Glomerular visceral epithelial cell (primary cell): ENCODE data around the gene SERPINE3.

Experiments
- DNase-seq: peaks from one replicate; pipeline ENCODE4 v3.0.0-alpha.2; 2016; ENCODE audit errors: extremely low spot score

SERPINE3 gene

DNA sequence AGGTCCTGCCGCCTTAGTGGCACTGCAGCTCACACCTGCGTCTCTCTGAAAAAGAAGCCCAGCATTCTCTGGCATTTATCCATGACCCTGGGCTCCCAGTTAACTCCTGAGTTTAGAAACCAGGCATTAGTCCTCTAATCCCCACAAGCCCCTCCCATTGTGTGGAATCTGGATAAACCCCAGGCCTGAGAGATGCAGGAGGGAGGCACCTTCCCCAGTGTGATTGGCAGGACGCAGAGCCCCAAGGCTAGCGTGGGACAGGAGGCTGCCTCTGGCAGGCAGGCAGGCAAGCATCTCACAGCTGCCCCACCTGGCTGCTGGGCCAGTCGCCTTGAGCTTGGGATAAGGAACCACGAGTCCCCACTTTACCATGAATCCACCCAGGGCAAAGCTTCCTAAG lies 11.0 kb upstream of the SERPINE3 start:
- DNase-seq = no peak

DNA sequence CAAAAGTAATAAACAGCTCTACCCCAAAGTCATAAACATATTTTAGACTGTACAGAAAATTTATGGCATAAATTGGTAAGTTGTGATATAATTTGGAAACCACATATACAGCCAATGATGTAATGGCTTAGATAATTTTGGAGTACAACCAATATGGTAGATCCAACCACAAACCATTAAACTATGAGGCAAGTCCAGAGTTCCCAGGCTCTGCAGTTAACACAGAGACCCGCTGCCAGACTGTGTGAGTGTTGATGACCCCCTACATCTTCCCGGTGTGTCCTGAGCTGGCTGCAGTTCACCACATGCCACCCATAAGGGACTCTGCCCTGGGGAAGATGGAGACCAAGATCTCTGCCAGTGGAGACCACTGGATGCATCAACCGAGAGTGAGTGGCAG lies 9.9 kb upstream of the SERPINE3 start:
- peak; percentile 24 for DNase-seq

DNA sequence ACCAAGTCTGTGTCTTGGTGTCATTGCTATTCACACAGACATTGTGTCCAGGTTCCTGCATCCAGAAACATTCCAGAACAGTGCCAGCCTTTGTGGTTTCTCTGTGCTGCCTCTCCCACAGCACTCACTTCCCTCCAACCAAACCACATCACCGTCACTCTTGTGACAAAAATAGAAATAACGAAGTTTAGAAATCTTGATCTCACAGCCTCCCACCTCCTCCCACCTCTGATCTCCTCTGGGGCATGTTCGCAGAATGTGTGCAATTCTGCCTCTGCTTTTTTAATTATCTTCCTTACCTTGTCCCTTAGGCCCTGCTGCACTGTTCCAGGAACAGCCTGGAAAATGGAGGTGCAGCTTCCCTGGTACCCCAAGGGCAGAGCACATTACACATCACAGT lies 8.7 kb upstream of the SERPINE3 start:
- peak; percentile 74 for DNase-seq

DNA sequence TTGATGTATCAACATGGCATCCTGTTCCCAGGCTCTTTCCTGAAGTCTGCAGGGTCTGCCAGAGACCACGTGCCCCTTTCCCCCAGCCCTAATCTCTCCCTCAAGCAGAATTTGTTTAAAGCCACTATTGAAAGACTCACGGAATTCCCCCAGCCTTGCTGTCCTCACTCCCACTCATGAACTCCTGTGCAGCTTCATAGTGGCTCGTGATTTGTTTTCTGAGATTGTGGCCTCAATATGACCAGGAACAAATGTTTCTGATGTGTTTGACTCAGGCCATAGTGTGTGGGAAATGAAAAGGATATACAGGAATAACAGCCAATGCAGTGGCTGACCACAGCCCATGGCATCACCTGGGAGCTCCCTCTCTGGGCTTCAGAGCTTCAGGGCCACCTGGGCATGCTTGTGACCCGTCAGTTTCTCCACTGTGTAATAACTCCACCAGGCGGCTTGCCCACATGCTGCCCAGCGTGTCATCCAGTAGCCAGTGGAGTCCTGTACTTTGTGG lies 8.1 kb upstream of the SERPINE3 start:
- peak; percentile 16 for DNase-seq

DNA sequence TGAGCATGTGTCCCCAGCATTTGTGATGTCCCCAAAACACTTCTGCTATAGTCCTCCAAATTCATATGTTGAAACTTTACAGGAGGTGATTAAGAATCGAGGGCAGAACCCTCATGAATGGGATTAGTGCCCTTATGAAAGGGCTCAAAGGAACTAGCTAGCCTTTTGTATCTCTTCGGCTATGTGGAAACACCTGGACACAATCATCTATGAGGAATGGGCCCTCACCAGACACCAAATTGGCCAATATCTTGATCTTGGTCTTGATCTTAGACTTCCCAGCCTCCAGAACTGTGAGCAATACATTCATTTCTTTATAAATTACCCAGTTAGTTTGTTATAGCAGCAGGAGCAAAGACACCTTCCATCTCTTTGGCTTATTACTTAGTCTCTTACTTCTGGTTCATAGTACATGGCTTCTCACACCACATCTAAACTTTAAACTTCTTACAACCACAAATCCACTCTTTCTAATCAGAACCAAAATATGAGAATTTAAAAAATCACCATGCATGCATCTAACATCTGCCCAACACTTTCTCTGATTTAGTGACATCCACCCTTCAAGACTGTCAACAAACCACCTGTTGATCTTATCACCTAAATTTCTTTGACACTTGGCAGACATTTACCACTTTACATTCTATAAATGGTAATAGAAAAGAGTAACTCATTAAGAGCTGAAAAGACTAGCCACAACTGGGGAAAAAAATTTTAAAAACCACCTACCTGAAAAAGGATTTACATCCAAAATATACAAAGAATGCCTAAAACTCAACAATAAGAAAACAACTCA lies 6.7 kb upstream of the SERPINE3 start:
- no peak for DNase-seq

DNA sequence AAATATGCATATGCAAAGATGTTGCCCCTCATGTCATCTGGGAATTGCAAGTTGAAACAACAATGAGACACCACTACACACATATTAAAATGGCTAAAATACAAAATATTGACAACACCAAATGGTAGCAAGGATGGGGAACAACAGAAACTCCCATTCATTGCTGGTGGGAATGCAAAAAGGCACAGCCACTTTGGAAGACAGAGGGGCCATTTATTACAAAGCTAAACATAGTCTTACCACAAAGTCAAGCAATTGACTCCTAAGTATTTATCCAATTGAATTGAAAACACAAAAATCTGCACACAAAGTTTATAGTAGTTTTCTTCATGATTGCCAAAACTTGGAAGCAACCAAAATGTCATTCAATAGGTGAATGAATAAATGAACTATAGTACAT lies 6.1 kb upstream of the SERPINE3 start:
- DNase-seq = no peak

DNA sequence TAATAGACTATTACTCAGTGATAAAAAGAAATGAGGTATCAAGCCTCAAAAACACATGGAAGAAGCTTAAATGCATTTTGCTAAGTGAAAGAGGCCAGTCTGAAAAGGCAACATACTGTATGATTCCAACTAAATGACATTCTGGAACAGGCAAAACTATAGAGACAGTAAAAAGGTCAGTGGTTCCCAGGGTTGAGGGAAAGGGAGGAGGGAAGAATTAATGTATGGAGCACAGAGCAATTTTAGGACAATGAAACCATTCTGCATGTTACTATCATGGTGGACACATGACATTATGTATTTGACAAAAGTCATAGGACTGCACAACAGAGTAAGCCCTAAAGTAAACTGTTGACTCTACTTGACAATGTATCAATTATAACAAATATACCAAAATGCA lies 5.7 kb upstream of the SERPINE3 start:
- DNase-seq = no peak

DNA sequence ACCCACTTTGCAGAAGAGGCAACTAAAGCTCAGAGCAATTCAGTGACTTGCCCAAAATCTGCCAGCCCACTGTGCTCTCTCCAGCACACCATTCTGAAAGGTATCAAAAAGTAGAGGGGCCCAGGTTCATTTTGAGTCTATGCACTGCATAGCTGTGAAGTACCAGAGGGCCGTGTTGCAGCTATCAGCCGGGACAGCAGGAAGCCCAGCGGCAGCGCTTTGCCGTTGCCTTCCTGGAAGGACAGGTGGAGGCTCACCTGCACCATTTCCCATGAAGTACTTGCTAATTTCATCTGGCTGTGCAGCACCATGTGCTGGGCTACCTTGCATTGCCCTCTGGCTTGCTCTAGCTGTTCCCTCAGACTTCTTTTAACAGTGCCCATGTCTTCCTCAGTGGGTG lies 2.7 kb upstream of the SERPINE3 start:
- no peak for DNase-seq

DNA sequence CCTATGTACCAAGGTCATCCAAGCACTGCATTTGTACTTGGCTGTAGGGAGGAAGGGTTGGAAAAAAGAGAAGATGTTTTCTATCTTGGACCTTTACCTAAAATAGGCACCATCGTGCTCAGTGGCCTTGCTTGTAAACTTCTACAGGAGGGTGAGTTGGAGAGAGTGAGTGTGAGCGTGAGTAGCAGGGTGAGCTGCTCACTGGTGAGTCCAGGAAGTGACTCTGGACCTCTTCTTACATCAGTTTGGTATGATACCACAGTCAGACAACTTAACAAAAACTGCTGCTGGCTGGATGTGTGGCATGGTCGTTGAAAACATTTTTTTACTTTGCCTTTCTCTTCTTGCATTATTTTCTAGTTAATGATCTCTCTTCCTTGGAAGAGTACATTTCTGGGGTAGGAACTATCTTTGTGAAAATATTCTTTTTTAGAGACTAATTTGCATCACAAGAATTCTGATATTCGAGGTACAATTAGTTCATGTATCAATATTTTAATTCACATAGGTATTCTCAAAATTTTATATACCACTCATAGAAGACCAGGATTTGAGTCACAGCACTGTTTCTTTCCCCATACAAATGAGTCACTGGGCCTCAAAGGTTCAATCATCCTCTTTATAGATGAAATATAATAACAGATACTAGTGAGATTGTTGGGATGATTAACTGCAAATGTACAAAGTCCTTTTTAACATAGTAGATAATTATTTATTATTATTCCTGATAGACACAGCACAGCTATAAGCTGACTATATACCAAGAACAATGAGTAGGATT lies 651 bp downstream of the SERPINE3 start:
- DNase-seq = no peak

DNA sequence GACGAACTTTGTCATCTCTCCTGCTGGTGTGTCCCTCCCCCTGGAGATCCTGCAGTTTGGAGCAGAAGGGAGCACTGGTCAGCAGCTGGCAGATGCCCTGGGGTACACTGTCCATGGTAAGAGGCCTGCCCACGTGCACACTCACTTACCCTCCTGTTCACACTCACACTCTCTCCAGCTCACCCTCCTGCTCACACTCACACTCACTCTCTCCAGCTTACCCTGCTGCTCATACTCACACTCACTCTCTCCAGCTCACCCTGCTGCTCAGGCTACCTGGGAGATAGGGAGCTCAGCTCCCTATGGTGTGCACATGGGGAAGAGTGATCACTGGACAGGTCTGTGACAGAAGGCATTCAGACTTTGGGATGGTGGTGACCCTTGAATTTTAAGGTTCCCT lies 1.7 kb downstream of the SERPINE3 start:
- no peak for DNase-seq

DNA sequence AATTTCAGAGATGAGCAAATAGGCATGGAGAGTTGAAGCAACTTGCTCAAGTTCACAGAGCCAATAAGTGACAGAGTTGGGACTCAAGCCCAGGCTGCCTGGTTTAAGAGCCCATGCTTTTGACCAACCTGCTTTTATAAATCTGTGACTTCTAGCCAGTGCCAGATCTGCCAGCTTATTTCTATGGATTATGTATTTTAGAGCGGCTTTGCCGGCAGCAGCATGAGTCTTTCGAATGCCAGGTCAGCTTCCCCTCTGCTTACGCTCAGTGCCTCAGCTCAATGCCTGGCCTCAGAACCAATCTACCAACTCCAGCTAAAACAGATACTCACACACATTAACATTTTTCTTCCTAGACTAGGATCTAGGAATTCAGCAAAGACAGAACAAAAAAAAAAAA lies 2.3 kb downstream of the SERPINE3 start:
- no peak for DNase-seq

DNA sequence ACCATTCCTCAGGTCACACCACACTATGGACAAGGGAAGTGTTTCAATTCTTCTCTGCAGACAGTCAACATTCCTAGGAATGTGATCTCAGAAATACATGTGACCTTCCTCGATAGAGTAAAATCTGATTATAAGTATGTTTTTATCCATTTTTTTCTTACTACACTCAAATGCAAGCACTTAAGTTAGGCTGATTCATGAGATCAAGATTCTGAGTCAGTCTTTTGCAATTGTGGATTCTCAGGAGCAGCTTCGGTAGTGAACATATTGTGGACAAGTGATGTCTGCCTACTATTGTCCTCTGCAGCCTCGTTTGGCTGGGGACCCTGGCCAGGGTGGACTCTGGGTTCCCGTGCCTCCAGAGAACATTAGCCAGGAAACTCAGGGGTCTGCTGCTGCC lies 3.2 kb downstream of the SERPINE3 start:
- DNase-seq = no peak

DNA sequence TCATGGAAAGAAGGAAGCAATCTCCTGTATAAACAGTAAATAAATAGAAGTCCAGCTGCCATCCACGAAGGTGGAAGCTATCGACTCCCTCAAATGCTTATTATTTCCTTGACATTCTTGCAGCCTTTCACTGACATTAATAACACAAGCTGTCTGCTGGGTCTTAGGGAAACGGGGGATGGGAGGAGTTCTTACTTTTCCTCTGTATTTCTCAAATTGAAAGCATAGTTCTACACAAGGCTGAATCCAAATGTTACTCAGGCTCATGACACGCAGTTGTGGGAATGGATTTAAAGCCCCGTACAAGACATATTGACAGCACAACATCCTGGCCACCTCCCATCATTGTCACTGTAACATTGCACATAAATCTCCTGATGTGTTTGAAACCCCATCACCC lies 4.0 kb downstream of the SERPINE3 start:
- DNase-seq = no peak

DNA sequence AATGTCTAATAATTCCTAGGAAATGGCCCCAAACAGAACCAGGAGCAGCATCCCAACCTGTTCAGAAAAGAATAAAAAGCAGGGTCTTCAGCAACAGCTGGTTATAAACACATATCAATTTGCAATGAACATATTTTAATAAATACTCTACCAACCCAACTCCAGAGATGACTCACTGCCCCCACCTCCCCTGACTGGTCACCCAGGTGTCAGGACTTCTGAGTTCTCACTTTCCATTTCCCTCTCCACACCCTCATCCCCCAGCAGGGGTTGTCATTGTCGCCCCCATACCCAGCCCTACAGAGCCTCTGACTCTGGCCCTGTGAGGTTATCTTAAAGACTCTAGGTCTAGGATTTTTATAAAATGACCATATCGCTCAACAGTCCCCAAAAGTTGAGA lies 6.9 kb downstream of the SERPINE3 start:
- DNase-seq = no peak

DNA sequence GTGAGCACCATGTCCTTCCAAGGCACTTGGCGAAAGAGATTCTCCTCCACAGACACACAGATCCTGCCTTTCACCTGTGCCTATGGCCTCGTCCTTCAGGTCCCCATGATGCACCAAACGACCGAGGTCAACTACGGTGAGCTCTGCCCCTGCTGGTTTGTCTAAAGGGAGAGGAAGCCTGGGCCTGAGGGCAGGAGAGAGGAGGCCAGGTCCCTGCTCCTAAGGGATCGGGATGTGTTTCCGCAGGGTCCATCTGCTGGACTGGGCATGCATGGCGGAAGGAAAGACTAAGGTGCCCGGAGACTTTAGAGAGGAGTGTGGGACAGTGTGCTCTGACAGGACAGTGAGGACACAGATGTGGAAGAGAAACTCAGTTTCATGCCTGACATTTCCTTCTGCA lies 7.6 kb downstream of the SERPINE3 start:
- no peak for DNase-seq

DNA sequence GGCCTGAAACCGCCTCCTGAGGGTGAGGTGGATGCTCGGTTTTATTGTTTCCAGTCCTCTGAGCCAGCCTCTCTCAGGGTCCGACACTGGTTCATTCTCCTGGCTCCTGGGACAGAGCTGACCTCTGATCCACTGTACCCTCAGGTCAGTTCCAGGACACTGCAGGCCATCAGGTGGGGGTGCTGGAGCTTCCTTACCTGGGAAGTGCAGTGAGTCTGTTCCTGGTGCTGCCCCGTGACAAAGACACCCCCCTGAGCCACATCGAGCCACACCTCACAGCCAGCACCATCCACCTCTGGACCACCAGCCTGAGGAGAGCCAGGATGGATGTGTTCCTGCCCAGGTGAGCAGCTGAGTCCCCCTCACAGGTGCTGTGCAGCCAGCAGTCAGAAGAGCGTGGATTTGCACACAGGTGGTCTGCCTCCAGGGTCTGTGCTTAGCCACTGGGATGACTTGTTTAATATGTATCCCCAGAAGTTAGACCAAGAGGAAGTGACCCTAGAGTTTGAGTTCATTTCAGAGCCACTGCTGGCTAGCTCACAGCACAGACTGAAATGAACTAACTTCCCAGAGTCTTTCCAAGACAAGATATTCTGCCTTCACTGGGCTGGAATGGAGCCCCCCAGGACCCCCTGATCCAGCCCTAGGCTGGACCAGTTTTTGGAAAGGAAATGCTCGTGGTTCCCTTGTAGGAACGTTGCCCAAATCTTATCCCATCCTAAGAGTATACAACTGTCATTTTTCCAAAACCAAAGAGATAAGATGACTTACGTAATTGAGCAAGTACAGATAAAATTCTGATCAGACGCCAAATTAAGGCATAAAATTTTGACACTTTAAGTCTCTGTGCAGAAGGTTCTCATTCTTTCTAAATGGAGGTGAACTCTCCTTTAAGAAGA lies 8.8 kb downstream of the SERPINE3 start:
- no peak for DNase-seq

DNA sequence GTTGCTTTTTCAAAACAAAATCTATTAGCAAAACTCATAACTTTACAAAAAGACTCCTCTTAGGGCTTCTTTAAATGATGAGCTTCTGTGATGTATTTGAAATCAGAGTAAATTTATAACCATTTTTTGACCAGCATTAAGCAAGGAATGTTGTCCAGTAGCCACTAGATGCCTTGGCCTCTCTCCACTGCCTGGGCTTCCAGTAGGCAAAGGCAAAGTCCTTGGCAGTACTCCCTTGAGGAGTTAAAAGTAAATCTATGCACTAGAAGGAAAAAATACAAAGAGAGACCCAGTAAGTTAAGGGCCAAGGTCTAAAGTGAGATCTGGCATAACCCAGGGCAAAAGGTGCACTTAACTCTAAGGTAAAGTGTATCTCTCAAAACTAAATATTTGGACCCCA lies 9.5 kb downstream of the SERPINE3 start:
- no peak for DNase-seq

DNA sequence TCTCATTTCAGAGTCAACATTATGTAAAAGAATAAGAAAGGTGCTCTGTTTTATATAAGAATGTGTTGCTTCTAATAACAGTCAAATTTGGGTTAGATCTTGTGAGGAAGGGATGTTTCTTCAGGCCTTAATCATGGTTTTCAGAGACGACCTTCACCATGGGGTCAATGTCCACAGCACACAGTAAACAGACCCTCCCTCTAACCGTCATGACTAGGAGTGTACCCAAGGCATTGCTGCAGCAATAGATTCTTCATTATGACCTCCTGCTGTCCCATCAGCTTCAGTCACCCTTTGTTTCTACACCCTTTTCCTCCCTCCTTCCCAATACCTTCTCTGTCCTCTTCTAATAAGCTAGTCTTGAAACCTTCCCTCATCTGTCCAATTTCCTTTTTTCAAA lies 15.7 kb downstream of the SERPINE3 start:
- no peak for DNase-seq

DNA sequence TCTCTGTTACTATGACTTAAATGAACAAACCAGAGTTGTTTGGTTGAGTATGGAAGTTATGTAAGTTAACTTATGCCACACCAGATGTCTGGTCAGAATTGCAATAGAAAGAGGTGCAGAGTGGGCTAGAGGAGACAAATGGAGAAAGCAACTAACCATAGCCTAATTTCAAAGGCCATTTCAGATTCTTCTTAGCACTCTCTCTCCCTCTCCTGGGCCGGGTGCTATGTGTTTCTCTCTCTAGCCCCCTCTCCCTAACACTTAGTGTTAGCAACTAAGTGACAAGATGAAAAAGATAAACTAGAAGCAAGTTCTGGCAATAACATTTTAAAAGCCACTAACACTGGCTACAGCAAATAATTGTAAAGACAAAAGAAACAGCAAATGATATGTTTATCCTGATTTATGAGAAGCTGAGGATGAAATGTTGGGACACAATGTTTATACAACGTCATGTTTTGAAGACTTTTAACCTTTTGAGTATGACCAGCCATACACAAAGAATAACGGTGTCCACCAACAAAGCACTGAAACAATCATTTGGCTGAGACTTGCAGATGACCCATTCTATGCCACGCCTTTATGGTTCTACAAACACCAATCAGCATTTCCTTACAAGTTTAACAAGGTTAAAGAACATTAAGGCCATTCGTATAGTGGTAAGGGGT lies 18.6 kb downstream of the SERPINE3 start:
- DNase-seq = no peak

DNA sequence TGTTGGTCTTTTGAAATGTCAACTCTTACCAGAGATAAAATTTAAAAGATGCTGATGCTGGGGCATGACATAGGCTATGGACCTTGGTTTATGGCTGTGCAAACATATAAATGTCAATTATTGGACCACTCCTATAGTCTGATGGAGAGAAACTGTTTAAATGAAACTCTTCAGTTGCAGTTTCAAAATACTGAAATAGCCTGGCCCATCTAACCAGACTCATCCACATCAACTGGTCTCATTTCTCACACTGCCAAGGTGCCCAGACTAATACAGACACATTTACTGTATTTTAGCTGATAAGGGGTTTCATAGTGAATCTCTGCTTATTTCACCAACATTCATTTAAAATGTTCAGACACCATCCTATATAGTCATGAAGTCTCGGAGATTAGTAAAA lies 19.9 kb downstream of the SERPINE3 start:
- DNase-seq = no peak

DNA sequence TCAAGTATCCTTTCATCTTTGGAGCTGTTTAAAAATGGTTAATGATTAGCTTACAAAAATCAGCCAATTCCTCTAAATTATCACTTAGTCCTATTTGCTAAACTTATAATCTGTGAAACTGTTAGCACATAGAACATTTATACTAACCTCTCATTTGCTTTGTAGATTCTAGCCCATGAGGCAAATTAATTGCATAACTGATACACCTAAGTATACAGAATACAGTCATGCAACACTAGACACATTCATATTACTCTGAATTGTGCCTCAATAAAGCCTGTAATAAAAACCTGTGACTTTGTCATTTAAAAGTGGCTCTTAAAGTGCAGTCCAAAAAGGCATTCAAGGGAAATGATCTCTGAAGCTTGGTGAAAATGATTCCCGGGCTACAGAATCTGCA lies 21.0 kb downstream of the SERPINE3 start:
- DNase-seq = no peak

DNA sequence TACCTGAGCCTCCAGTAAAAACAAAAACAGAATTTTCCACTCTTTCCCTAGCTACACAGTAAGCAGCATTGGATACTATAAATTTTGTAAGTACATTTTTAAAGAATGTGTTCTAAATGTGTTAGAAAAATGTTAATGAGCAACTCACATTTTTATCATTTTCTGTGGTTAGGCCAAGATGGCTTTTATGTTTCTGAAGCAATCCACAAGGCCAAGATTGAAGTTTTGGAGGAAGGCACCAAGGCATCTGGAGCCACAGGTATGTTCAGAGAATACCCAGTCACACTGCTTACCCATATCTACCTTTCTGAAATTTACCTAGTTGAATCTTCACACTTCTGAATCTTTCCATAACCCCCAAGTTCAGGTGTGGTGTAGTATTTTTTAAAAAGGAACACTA lies 21.6 kb downstream of the SERPINE3 start:
- peak; percentile 14 for DNase-seq
